ENCODE results near the gene SIRPG. TPM values are rescaled to one million over a fixed set of nuclear protein-coding genes. Genes with fewer than 3 reads are reported as not detected.

Gene SIRPG
- not detected in 2 replicates for total RNA-seq

GRCh38 chr20:1657556-1658334 is at the start of gene SIRPG:
SIRPG (minus strand) TSS chr20:1657779; CDS start chr20:1657714, 65 bp downstream.

GRCh38 chr20:1619861-1620444 is 37.6 kb downstream of the SIRPG start, which contains the start of gene SIRPB1:
SIRPB1 (minus strand) TSS chr20:1620009; CDS start chr20:1619944, 65 bp downstream.

Small RNA genes lying within 50 kb of the gene (small RNA-seq; reads per million reads assigned to genes)
- gene AL109809.3, result not detected
- not detected for gene RN7SL561P

Other genes starting within 250 kb of the SIRPG start
- 36.2 TPM in 2 replicates for gene NSFL1C, start 190.9 kb downstream of the SIRPG start, total RNA-seq
- not detected in 2 replicates for gene SIRPB2, start 166.4 kb downstream of the SIRPG start, total RNA-seq
- not detected in 2 replicates for gene SIRPD, start 100.1 kb downstream of the SIRPG start, total RNA-seq
- not detected in 2 replicates for gene SIRPB1, start 37.8 kb downstream of the SIRPG start, total RNA-seq
- 75.8 and 125 TPM in 2 replicates for gene SIRPA, start 237.6 kb upstream of the SIRPG start, total RNA-seq